ENCODE measurements around the gene TMEM209.

TMEM209 gene

GRCh38 chr7:130147710-130148325 lies 57.4 kb downstream of the TMEM209 start:
- ChIA-PET CTCF (interaction anchor here (0.6 to 0.7 kb wide), 2 partner anchors 29 to 306 kb away, joined by 3 to 7 read pairs; no protein-coding TSS in a partner anchor), POLR2A (interaction anchor here (1.2 kb wide), 1 partner anchor 22 kb away, joined by 3 read pairs; no protein-coding TSS in a partner anchor)
- TF ChIP-seq ZFP41 (tag by site-specific recombination; IDR thresholded peaks at IDR 0.05; ENCODE audit: borderline replicate concordance): no peak
- TF ChIP-seq ZNF521 (tag by site-specific recombination; IDR thresholded peaks at IDR 0.05): no peak
- no peak for TF ChIP-seq SCRT1 (tag by site-specific recombination; IDR thresholded peaks at IDR 0.05; ENCODE audit: borderline replicate concordance)
- TF ChIP-seq ZNF449 (tag by site-specific recombination; IDR thresholded peaks at IDR 0.05): no peak
- no peak for TF ChIP-seq HOXD13 (CRISPR knock-in tag; IDR thresholded peaks at IDR 0.05; ENCODE audit: borderline replicate concordance)
- TF ChIP-seq ZNF510 (tag by site-specific recombination; IDR thresholded peaks at IDR 0.05; ENCODE audit: insufficient replicate concordance): no peak
- no peak for TF ChIP-seq ZNF621 (tag by site-specific recombination; IDR thresholded peaks at IDR 0.05)
- no peak for TF ChIP-seq ZSCAN23 (tag by site-specific recombination; IDR thresholded peaks at IDR 0.05)
- no peak for TF ChIP-seq ZBTB11 (tag by site-specific recombination; conservative IDR thresholded peaks at IDR 0.05; ENCODE audit: low read depth)
- TF ChIP-seq ZNF792 (tag by site-specific recombination; IDR thresholded peaks at IDR 0.05): no peak
- TF ChIP-seq ZNF561 (tag by site-specific recombination; IDR thresholded peaks at IDR 0.05; ENCODE audit: borderline replicate concordance): no peak
- no peak for TF ChIP-seq KLF1 (tag by site-specific recombination; IDR thresholded peaks at IDR 0.05)
- Histone ChIP-seq H3K4me1 (ENCODE audit: control insufficient read depth, insufficient read depth, low read length) (no peaks in the 10 kb centered on the region), H3K4me3 (ENCODE audit: low read depth, low read length) (no peak overlapping the region), H3K9me3 (ENCODE audit: control insufficient read depth, insufficient read depth, low read depth, low read length) (no peaks in the 10 kb centered on the region), H3K36me3 (ENCODE audit: control insufficient read depth in 2 of 2, insufficient read depth in 1 of 2, low read length in 2 of 2) (no peaks in the 10 kb centered on the region; a peak in 1 of 3 replicates), H3K27ac (ENCODE audit: extremely low read depth, low read depth, low read length) (no peak overlapping the region)

GRCh38 chr7:130146693-130147405 lies 58.4 kb downstream of the TMEM209 start:
- POLR2A ChIA-PET: interaction anchor here (1.2 kb wide), 1 partner anchor 23 kb away, joined by 3 read pairs; no protein-coding TSS in a partner anchor
- Histone ChIP-seq H3K36me3 (ENCODE audit: control insufficient read depth in 2 of 2, insufficient read depth in 1 of 2, low read length in 2 of 2) (no peaks in the 10 kb centered on the region; a peak in 1 of 3 replicates), H3K4me3 (ENCODE audit: low read depth, low read length) (no peak overlapping the region), H3K4me1 (ENCODE audit: control insufficient read depth, insufficient read depth, low read length) (no peaks in the 10 kb centered on the region), H3K9me3 (ENCODE audit: control insufficient read depth, insufficient read depth, low read depth, low read length) (no peaks in the 10 kb centered on the region), H3K27ac (ENCODE audit: extremely low read depth, low read depth, low read length) (no peak overlapping the region)
- TF ChIP-seq EGR2 (tag by site-specific recombination; IDR thresholded peaks at IDR 0.05; ENCODE audit: low read depth) (no peak), ZNF521 (tag by site-specific recombination; IDR thresholded peaks at IDR 0.05) (no peak), ZSCAN23 (tag by site-specific recombination; IDR thresholded peaks at IDR 0.05) (no peak), ZNF48 (tag by site-specific recombination; IDR thresholded peaks at IDR 0.05) (no peak), ZNF121 (tag by site-specific recombination; IDR thresholded peaks at IDR 0.05) (no peak), ZNF16 (tag by site-specific recombination; IDR thresholded peaks at IDR 0.05; ENCODE audit: low read depth) (no peak)
- CTCF ChIA-PET: interaction anchor here (0.6 to 0.7 kb wide), 2 partner anchors 307 to 548 kb away, joined by 3 to 4 read pairs; no protein-coding TSS in a partner anchor
